OCI-M1 (cell line): ENCODE data around the gene DLG2.
"Not testable (repeated sequence)": the region's sequence is repeated elsewhere in the genome, so short reads cannot be mapped to it uniquely, and the experiment has no call there.

Experiments used
- DNase-seq: peaks from one replicate; lab custom pipeline; 2025; lab: John Stamatoyannopoulos, UW

DLG2 gene

DNA sequence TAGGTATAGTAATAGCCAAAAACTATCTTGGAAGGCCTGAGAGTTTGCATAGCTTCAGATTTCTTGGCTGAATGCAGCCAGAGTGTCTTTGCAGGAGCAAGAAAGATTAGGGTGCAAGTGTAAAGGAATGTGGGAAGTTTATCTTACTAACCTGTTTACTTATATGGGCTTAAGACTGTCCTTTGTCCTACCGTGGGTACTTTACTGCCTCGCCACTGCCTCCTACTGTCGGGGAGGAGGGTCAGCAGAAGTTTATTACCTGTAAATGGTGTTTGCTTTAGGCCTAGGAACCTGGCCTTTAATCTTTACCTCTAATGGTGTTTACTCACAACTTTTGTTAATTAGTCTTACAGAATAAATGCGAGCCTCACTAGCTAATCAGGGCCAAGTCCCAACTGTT, 633.8 kb downstream of the DLG2 start:
- DNase-seq: peak; percentile 55

DNA sequence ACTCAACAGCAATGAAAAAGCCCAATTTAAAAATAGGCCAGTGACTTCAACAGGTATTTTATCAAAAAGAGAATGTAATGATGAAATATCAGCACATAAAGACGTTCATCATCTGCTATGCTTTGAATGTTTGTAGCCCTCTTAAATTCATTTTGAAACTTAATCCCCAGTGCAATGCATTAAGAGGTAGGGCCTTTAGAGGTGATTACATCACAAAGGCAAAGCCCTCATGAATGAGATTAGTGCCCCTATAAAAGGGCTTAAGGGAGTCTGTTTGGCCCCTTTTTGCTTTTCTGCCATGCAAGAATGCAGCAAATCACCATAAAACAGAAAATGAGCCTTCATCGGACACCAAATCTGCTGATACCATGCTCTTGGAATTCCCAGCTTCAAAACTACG, 637.0 kb downstream of the DLG2 start:
- no peak for DNase-seq

DNA sequence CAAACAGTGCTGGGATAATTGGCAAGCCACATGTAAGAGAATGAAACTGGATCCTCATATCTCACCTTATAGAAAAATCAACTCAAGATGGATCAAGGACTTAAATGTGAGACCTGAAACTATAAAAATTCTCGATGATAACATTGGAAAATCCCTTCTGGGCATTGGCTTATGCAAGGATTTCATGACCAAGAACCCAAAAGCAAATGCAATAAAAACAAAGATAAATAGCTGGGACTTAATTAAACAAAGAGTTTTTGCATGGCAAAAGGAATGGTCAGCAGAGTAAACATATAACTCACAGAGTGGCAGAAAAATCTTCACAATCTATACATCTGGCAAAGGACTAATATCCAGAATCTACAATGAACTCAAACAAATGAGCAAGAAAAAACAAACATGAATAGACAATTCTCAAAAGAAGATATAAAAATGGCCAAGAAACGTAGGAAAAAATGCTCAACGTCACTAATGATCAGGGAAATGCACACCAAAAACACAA, 639.4 kb downstream of the DLG2 start:
- not testable (repeated sequence) for DNase-seq

DNA sequence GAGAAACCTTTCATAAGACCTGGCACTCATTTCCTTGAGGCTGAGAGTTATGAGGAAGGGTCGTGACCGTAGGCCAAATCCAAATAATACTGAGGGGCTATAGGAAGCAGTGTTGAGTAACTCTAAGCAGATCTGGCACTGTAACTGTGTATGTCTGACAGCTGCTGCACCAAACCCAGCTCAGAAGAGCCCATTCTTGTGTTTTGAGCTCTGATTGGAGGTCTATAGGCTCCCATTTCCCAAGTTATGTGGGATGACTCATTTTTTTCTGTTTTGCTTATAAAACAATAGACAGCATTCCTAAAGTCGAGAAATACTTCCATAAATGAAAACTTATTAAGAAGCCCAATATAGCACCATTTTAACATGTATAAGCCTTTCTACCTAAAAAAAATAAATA, 645.8 kb downstream of the DLG2 start:
- DNase-seq: no peak

DNA sequence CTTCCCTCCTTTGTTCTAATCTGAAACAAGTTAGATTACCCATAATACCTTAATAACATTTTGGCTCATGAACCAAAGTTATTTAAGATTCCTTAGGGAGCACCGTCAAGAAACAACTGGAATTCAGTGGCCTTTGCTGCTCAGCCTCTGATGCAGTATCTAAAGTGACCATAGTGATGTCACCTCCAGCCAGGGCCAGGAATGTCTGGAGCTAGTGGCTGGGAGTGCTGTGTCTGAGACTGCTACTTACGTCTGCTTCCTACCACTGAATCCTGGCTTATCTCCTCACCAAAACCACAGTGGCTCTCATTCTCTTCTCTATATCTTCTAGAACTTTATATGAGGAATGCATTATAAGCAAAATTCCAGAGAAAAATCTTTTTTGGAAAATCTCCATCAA, 658.0 kb downstream of the DLG2 start:
- peak; percentile 41 for DNase-seq

DNA sequence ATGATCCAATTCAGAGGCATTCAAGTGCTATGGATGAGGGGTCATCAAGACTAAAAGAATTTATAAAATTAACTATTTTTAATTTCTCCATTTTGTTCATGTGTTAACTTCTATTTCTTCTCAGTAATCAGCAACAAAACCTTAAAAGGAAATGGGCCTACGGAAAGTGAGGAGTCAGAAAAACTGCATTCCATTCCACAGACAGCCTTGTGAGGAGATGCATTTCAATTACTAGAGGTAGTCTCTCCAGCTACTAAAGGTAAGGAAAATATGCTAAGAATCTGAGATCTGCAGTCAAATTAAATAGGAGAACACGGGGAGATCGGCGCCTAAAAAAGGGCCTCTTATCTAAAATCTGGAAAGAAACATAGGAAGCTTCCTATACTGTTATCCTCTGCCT, 661.7 kb downstream of the DLG2 start:
- DNase-seq: no peak

DNA sequence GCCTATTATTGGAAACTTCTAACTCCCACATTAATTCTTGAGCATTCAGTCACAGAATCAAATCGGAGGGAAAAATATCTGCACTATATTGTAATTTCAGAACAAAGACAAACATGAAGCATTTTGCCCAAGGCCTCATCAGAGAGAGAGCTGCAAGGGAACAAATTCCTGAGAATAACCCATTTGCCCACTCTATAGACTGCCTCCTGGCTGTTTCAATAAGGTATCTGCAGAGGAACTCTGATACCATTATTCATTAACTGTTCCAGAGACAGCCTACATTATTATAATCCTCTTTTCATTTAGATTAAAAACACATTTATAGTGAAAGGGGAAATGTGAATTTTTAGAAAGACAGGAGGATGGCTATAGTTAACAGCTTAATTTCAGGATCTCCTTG, 663.9 kb downstream of the DLG2 start:
- no peak for DNase-seq

DNA sequence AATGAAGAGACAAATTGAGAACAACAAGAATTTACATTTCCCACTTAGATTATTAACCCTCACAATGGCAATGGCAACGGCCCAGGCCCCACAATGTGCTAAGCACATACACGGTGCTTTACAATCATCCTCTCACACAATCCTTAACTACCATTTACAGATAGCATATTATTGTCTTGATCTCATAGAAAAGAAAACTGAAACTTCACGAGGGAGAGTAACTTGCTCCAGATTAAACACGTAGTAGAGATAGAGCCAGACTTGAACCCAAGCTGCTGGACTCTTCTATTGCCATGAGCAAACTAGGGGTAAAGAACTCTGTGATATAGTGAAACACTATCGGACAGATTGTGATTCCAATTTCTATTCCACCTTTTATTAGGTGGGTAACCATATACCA, 665.1 kb downstream of the DLG2 start:
- peak; percentile 54 for DNase-seq

DNA sequence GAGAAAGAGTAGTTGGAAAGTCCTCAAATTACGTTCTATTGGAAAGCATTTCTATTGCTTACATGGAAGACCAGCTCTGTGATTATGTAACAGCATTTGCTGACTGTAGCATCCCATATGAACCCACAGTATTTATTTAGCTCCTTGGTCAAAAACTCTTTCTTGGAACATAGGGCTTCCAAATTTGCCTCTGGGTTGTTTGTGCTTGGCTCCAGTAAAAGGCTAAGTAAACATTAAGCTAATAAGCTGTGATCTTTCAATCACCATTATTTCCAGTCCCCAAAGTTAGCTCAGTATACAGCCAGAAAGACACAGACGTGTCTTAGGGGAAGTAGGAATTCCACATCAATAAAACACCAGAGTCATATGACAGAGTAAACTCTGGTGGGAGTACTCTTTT, 668.8 kb downstream of the DLG2 start:
- DNase-seq: no peak

DNA sequence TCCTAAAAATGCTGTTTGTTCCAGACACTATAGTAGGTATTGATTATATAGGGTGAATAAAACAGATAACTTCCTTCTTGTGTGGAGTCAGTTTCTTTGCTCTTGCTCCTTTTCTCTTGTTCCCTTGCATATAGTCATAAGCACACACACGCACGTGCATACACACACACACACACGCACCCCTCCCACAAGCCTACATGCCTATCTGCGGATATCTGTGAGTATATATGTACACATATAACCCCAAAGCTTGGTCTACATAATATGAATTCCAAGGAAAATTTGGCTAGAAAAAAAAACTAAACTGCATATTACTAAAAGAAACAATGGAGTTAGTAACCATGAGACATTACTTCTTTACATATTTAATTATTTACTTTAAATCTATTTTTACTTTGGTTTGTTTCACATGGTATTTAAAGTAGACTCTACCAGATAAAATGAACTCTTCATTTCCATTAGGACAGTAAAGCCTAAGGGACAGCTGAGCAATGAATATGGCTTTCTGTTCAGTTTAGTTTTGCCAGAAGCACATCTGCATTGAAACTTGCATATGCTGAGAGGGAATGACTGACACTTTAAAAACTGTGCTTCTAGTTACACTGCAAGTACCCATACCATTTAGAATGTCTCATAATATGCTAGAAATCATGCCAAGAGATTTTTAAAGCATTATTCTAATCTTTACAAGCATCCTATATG, 676.4 kb downstream of the DLG2 start:
- peak; percentile 42 for DNase-seq

DNA sequence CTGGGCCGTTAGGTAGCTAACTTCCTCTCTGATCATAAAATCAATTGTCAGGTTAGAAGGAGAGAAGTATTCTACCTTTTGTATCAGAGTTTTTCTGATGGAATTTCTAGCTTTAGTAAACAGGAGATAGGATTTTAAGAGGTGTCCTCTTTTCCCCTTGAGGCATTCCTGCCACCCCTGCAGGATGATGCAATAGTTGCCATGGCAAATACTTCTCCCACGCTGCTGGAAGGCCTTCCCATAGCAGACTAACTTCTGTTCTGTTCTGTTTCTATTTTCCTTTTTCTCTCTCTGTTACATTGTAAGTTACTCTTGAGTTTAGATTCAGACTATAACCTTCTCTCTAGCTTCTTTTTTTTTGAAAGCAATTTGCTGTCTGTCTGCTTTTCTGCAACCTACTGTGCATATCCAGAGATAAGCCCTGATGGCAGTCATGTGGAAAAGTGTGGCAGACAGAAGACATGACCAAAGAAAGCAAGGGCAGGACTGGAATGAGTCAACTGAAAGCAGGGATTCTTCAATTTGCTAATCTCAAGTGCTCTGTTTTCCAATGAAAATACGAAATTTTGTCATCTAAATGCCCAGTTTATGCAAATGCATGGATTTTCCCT, 679.1 kb downstream of the DLG2 start:
- peak; percentile 83 for DNase-seq

DNA sequence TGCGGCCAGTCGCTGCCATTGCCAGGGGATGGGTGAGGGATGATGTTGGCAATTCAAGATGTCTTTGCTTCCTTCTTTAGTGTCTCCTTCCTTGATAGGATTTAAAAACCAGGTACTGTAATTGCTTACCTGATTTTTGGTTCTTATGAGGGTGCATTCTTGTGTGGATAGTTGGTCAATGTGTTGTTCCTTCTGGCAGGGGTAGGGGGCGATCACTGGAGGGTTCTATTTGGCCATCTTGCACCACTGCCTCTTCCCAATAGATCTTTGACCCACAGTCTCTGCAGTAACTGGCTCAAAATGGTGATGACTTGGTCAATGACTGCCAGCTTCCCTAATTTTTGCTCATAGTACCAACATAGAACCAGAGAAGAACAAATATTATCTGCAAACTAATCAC, 680.1 kb downstream of the DLG2 start:
- no peak for DNase-seq

DNA sequence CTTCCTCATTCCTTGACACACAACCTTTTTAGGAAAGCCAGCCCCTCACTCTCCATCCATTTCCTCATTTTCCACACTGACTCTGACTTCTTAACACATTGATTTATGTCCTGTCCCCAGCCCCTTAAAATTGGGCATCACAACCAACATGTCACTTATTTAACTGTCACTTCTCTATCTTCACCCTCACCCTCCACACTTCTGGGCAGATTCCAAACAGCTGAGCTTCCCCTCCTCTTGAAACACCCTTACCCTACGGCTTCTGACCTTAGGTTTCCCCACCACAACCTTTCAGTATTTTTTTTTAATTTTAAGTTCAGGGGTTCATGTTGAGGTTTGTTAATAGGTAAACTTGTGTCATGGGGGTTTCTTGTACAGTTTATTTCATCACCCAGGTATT, 696.3 kb downstream of the DLG2 start:
- peak; percentile 48 for DNase-seq

DNA sequence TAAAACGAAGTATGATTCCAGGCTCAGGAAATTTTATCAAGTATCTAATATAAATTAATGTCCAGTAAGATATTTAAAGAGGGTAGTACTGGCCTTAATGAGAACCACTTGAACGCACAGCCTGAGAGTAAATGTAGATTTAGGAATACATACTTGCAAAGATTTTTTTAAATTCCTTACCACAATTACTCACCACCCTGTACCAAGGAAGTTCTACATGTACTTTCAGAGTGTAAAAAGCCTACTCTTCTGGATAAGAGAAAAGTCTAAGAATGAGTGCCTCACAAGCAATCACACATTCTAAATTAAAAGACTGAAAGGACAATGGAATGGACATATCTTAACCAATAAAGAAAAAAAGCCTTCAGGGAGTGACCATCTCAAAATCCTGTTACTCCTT, 697.4 kb downstream of the DLG2 start:
- no peak for DNase-seq

DNA sequence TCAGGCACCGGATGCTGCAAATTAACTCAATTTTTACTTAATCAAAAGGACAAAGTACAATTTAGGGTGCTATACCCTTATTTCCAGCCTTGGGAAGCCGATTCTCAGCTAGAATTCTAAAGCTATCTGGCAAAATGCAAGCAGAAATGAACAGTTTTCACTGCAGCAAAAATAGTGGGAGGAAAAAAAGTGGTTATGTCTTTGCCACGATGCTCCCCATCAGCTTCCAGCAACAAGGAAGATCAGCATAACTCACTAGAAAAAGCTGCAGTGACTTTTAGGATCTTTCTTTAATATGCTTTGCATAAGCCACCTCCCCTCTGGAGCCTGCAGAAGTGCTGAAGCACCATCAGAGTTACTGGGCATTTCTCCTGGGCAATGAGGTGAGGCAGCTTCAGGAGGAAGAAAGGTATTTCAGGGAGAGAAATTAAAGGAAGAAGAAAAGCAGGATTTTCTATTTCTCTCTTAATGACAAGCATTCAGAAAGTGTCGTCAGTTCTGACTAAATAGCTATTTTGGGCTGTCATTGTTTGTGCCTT, 702.9 kb downstream of the DLG2 start:
- no peak for DNase-seq

DNA sequence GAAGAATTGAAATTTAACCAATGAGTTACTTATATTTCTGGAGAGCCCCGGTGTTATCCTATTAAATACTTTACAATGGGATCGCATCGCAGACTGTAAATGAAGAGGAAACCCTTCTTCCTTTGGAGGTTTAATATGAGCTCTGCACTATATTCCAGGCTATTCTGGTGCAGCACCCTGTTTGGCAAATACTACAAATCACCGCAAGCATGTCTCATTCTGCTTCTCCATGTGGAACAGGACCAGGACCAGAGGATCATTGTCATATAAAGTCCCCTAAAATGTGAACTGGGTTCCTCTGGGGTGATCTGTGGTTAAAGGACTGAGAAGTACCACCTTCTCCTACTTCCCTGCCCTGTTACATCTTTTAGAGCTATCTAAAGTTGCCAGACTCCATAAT, 703.7 kb downstream of the DLG2 start:
- no peak for DNase-seq

DNA sequence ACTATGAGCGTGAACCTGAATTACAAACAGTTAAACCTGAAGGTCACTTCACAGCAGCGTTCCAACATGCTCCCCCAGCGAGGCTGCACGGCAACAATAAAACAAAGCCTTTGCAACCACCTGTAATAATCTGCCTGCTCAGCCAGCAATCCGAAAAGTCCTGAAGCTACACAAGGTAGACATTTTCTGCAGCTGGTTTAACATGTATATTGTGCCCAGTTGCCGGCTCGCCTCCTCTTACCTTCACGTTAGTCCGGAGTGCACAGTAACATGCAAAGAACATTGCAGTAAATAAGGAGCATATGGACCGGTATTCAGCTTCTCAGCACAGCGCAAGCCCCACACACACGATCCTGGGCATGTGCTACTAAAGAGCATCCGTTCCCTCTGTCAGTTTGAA, 704.3 kb downstream of the DLG2 start:
- DNase-seq: peak; percentile 49

DNA sequence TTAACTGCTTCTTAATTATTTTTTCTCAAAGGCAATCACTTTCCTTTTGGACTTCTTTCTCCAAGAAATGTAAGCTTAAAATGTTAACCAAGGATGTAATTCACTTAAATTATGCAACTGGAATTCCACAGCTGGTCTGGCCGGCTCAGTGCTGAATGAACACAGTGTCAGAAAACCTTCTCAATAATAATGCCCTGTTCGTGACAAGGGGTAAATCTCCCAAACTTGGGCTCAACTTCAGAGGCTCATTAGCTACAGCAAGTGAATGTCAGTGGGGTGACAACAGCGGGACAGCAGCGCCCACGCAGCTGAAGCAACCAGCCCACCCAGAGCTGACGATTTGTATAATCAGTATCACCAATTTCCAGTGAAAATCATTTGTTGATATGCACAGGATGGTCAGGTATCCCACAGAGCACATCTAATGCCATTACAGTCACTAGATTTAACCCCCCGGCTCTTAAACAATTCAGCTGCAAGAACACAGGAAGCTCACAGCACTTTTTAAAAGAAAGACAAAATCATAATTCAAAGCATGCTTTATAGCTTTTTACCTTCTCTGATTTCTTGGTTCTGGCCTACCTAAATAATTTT, 704.8 kb downstream of the DLG2 start:
- no peak for DNase-seq

DNA sequence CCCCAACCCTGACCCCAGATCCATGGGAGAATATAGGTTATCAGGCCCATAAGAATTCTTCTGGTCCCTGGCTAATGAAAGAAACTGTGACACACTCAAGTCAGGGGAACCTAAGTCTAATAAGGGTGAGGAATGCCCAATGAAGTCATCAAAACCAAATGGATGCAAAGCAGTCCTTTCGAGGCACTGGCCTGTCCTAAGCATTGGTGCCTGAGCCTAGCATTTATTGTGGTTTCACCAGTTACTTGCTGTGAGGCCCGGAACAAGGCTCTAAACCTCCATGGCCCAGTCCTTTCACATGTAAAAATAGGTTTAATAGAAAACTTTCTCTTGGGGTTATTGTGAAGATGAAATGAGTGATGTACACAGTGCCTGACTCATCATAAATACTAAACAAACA, 712.6 kb downstream of the DLG2 start:
- DNase-seq: peak; percentile 36

DNA sequence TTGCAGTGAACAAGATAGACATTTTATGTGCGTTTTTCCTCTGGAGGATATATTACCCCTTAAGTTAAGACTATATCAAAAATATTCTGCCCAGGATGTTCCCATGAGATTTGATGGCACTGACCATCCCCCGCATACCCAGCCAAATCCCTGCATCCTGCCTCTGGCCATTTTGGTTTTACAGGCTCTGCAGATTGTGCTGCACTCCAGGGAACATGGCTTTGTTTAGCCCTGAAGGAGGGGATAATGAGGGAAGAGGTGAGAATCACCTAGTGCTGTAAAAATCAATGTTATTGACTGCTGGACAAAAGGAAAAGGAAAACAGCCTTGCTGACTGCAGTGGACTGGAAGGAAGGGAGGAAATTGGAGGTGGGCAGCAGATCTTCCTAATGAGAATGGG, 717.4 kb downstream of the DLG2 start:
- no peak for DNase-seq

DNA sequence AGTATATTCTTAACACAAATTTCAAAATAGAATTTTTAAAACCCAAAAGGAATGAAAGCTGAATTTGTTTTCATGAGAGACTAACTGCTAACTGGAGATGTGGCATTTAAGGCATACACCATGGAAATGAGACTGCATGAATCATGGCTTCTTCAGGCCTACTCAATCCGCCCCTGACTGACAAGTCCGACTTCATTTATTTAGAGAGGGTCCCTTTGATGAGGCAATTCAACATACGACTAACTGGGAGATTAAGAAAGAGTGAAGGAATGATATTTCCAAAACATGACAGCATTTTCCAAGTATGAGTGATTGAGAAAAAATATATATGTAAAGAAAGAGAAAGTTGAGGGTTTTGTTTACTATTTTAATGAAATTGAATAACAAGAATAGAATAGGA, 720.1 kb downstream of the DLG2 start:
- no peak for DNase-seq

DNA sequence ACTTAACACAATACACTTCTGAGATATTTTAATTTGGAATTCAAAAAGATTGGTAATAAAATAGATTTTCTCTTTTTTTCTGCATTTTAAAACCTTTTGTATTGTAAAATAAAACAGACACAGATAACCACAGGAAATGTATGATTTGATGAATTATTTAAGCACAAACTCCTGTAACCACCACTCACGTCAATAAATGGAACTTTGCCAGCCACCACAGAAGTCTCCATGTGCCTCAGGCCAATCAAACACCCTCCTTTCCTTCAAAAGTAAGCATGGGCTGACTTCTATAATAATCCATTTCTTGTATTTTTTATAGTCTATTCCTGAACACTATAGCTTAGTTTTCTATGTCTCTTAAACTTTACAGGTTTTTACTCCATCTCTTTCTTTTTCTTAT, 721.7 kb downstream of the DLG2 start:
- peak; percentile 58 for DNase-seq

DNA sequence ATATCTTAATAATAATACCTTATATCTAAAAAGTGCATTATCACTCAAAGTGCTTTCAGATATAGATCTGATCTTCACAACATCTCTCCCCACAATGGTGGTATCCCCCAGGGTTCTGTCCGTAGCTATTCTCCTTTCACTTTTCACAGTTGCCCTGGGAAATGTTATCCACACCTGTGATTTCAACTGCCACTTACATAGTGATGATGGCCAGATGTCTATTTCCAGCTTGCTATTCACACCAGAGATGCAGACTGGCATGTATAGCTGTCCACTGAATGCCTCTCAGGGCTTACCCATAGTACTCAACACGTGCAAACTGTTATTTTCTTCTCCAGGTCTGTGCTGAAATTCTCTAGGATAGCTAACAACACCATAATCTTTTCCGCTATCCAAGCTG, 724.7 kb downstream of the DLG2 start:
- DNase-seq: no peak
